ENCODE measurements around the gene ADAM10.
A peak's percentile ranks its signal among the peaks of the same experiment; 100 is the strongest.

Gene ADAM10

GRCh38 chr15:58764468-58764867 is 15.0 kb upstream of the ADAM10 start:
- no peak for ATAC-seq
- H3K27ac Mint-ChIP-seq: no peak overlapping the region
- no peak overlapping the region for H3K4me3 Mint-ChIP-seq
- peaks cover 7 to 8% of the 10 kb centered on the region in 2 donors for H3K9me3 Mint-ChIP-seq
- peaks cover 7% of the 10 kb centered on the region for H3K4me1 Mint-ChIP-seq
- H3K27me3 Mint-ChIP-seq: no peaks in the 10 kb centered on the region
- DNase-seq: no peak

DNA sequence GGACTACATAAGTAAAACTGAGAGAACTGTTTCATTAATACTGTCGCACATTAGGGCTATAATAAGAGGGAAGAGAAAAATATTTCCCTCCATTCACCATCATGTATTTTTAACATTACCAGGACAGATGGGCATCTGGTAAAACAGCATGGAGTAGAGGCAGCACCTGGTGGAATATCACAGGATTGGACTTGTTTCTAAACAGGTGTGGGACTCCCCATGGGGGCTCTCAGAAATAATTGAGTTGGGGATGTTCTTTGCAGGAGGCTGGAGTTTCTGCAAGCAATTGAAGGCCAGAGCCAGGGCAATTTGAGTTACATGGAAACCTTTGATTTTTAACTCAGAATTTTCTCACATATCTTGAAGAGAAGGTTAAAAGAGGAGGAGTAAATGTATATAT is 13.2 kb upstream of the ADAM10 start:
- no peak for DNase-seq
- Mint-ChIP-seq H3K9me3 (peaks cover 7 to 8% of the 10 kb centered on the region in 2 donors), H3K4me1 (no peaks in the 10 kb centered on the region), H3K27me3 (no peaks in the 10 kb centered on the region), H3K27ac (no peak overlapping the region), H3K4me3 (no peak overlapping the region)
- no peak for ATAC-seq

DNA sequence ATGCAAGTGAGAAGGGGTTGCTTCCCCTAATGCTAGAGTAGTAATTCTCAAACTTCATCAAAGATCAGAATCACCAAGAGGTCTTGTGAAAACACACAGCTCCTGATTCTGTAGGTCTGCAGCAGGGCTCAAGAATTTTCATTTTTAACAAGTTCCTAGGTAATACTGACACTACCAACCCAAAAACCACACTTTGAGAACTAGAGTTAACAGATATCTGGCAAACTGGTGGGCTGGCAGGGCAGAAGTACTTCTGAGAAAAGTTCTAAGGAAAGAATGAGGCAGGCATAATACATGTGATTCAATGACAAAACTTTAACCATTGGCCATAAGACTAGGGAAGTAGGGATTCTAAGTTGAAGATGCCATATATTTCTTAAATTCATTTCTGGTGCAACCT is 12.8 kb upstream of the ADAM10 start:
- Mint-ChIP-seq H3K4me3 (no peak overlapping the region), H3K4me1 (no peaks in the 10 kb centered on the region), H3K27me3 (no peaks in the 10 kb centered on the region), H3K27ac (peak overlapping the region in 1 of 2 donors; percentile 22), H3K9me3 (peaks cover 7 to 8% of the 10 kb centered on the region in 2 donors)
- DNase-seq (no peak), ATAC-seq (no peak)

GRCh38 chr15:58761010-58761388 is 11.5 kb upstream of the ADAM10 start:
- no peak overlapping the region for H3K27ac Mint-ChIP-seq
- H3K4me3 Mint-ChIP-seq: no peak overlapping the region
- H3K9me3 Mint-ChIP-seq: peaks cover 7 to 8% of the 10 kb centered on the region in 2 donors
- ATAC-seq (peak; percentile 43), DNase-seq (no peak)
- H3K4me1 Mint-ChIP-seq: no peaks in the 10 kb centered on the region
- H3K27me3 Mint-ChIP-seq: no peaks in the 10 kb centered on the region

GRCh38 chr15:58760385-58761009 is 11.0 kb upstream of the ADAM10 start:
- H3K9me3 Mint-ChIP-seq: peaks cover 7 to 8% of the 10 kb centered on the region in 2 donors
- no peaks in the 10 kb centered on the region for H3K4me1 Mint-ChIP-seq
- DNase-seq: no peak
- no peak overlapping the region for H3K27ac Mint-ChIP-seq
- H3K4me3 Mint-ChIP-seq: no peak overlapping the region
- no peaks in the 10 kb centered on the region for H3K27me3 Mint-ChIP-seq
- ATAC-seq: no peak

DNA sequence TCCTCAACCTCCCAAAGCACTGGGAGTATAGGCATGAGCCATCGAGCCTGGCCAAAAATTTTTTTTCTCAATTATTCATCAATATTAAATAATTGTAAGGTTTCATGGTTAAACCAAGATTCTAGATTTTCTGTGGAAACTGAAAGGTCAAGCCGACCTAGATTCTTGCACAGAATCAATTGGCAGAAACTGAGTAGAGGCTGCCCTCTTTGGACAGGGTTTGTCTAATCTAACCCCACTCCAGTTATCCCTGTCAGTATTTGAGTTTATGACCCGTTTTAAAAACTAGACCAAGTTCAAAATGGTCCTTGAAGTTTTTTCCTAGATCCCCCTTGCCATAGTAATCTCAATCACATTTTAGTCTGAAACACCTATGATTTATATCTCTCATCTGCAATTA is 8.6 kb upstream of the ADAM10 start:
- Mint-ChIP-seq H3K4me3 (no peak overlapping the region), H3K9me3 (no peaks in the 10 kb centered on the region), H3K4me1 (no peaks in the 10 kb centered on the region), H3K27me3 (no peaks in the 10 kb centered on the region), H3K27ac (no peak overlapping the region)
- peak; percentile 50 for ATAC-seq
- no peak for DNase-seq

DNA sequence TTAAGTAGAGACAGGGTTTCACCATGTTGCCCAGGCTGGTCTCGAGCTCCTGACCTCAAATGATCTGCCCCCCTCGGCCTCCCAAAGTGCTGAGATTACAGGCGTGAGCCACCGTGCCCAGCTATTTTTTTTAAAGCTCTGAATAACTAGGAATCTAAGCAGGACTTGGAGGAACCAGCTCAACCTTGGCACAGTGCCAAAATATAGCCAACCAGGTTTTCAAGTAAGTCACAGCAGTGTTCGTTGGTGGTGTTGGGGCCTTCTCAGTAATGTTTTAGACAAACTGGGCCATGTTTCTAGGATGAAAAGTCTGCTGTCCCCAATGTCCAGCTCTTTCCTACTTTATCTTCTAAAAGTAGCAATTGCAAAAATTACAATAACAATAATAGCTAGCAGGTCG is 6.4 kb upstream of the ADAM10 start:
- no peaks in the 10 kb centered on the region for H3K4me1 Mint-ChIP-seq

GRCh38 chr15:58755350-58755749 is 5.8 kb upstream of the ADAM10 start:
- Mint-ChIP-seq H3K27me3 (no peaks in the 10 kb centered on the region), H3K4me3 (no peak overlapping the region), H3K9me3 (no peaks in the 10 kb centered on the region), H3K27ac (no peak overlapping the region), H3K4me1 (peaks cover 5% of the 10 kb centered on the region)
- no peak for DNase-seq
- no peak for ATAC-seq

More for the DNA sequence above, 6.4 kb upstream of the ADAM10 start:
- Mint-ChIP-seq H3K27me3 (no peaks in the 10 kb centered on the region), H3K9me3 (no peaks in the 10 kb centered on the region), H3K4me3 (no peak overlapping the region), H3K27ac (no peak overlapping the region)
- no peak for DNase-seq
- no peak for ATAC-seq

- DNase-seq (no peak), ATAC-seq (no peak)
- Mint-ChIP-seq H3K4me3 (no peak overlapping the region), H3K27me3 (no peaks in the 10 kb centered on the region), H3K4me1 (peaks cover 13% of the 10 kb centered on the region), H3K9me3 (no peaks in the 10 kb centered on the region), H3K27ac (no peak overlapping the region)
Observed at GRCh38 chr15:58752716-58753115, 3.2 kb upstream of the ADAM10 start.

GRCh38 chr15:58748852-58749531 is 515 bp downstream of the ADAM10 start:
- peak overlapping the region; percentile 97 to 98 for H3K27ac Mint-ChIP-seq
- H3K4me3 Mint-ChIP-seq: peak overlapping the region; percentile 98 to 100
- H3K27me3 Mint-ChIP-seq: no peaks in the 10 kb centered on the region
- peaks cover 29% of the 10 kb centered on the region for H3K4me1 Mint-ChIP-seq
- ATAC-seq (peak; percentile 54), DNase-seq (peak; percentile 57 to 63)
- no peaks in the 10 kb centered on the region for H3K9me3 Mint-ChIP-seq

DNA sequence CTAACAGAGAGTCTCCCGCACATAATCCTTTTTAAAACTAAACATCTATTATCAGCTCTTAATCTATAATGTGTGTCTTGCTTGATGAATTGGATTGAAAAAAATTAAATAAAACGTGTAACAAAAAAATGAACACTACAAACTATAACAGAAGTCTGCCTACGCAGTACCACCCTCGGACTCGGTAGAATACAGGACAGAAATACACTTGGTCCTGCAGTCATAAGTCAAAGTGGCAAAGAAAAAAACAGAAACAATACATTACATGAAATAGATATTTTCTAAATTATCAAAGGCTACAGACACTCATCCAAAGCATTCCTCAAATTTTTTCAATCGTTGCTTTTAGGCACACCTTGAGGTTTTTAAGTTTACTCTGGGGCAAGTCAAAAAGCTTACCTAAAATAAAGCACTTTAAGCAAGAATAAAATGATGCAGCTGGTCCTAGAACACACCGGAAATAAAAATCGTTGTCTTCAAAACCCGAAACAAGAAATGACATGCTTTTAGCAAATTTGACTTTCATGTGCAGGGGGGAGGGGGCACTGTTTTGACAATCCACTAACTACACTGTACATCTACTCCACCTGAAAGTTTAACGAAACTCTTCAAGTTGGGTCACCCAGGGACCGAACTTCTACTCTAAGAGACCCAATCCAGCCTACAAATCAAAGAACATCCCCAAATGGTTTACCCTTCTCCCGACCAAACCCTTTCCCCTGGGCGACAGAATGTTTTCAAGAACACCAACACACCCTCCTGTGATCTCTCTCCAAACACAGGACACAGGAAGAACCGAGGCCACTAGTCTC is 1.3 kb downstream of the ADAM10 start:
- Mint-ChIP-seq H3K27ac (peak overlapping the region; percentile 88 to 98), H3K4me1 (peaks cover 36% of the 10 kb centered on the region), H3K9me3 (no peaks in the 10 kb centered on the region), H3K4me3 (peak overlapping the region; percentile 96 to 100), H3K27me3 (no peaks in the 10 kb centered on the region)
- DNase-seq: peak in 1 of 2 donors; percentile 54
- ATAC-seq: peak; percentile 35

GRCh38 chr15:58746174-58746573 is 3.3 kb downstream of the ADAM10 start:
- ATAC-seq: no peak
- Mint-ChIP-seq H3K27ac (no peak overlapping the region), H3K27me3 (no peaks in the 10 kb centered on the region), H3K9me3 (no peaks in the 10 kb centered on the region), H3K4me1 (peaks cover 57% of the 10 kb centered on the region), H3K4me3 (peak overlapping the region; percentile 32 to 62)
- DNase-seq: no peak

GRCh38 chr15:58742819-58743502 is 6.5 kb downstream of the ADAM10 start:
- Mint-ChIP-seq H3K27me3 (no peaks in the 10 kb centered on the region), H3K27ac (no peak overlapping the region), H3K4me3 (peak overlapping the region; percentile 4 to 21), H3K9me3 (no peaks in the 10 kb centered on the region), H3K4me1 (peaks cover 66% of the 10 kb centered on the region)
- ATAC-seq: no peak
- no peak for DNase-seq

DNA sequence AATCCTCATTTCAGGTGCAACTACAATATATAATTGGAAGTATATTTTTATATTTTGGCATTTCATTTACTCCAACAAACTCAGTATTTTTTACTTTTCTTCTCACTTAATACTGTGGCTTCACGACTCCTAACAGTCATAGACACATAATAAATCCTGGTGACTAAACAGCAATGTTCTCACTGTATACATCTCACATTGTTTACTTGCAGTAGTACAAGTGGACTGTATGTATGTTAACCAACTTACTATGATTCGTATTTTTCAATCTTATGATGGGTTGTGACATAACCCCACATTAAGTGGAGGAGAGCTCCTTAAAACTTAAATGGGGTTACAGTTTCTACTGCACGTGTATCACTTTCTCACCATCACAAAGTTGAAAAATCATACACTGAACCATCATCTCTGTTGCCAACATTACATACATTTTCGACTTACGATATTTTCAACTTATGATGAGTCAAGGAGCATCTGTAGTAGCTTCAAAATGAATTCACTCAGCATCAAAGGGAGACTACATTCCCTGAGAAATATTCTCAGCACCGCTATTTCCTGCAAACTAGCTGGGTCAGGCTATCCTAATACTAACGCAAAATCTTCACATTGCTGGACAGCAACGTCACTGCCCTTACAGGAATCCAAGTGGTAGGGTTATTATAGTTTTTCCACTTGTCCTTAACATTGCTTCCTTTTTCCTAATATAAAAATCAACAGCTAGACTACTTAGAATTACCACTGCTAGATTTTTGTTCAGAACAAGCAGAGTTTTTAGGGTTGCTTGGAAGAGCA is 7.3 kb downstream of the ADAM10 start:
- no peak overlapping the region for H3K27ac Mint-ChIP-seq
- H3K4me3 Mint-ChIP-seq: no peak overlapping the region
- H3K9me3 Mint-ChIP-seq: no peaks in the 10 kb centered on the region
- H3K4me1 Mint-ChIP-seq: peaks cover 71% of the 10 kb centered on the region
- DNase-seq (no peak), ATAC-seq (peak; percentile 54)
- H3K27me3 Mint-ChIP-seq: no peaks in the 10 kb centered on the region

- ATAC-seq (no peak), DNase-seq (no peak)
- Mint-ChIP-seq H3K4me3 (no peak overlapping the region), H3K9me3 (no peaks in the 10 kb centered on the region), H3K27me3 (no peaks in the 10 kb centered on the region), H3K27ac (no peak overlapping the region), H3K4me1 (peaks cover 78% of the 10 kb centered on the region)
Observed at GRCh38 chr15:58741032-58741431, 8.5 kb downstream of the ADAM10 start.
